ENCODE results near the gene ARID3B.
A peak's percentile ranks its signal among the peaks of the same experiment; 100 is the strongest.

ARID3B gene

DNA sequence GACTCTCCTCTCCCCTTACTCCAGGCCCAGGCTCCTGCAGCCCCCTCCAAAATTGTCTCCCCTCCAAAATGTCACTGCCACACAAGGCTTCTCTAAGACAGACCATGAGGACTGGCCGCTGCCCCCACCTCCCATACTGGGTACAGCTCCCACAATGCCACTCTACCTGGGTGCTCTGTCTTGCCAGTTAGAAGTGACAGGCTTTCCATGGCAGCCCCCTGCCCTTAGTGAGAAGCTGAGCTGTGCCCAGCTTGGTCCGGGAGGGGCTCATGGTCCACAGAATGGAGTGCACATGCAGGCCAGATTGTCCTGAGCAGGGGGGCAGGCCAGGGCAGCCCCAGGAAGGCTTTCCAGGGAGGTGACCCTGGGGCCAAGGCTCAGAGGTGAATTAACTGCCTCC lies 71.7 kb downstream of the ARID3B start:
- Histone ChIP-seq H3K79me2 (ENCODE audit: insufficient read depth, low read length) (peaks cover 20% of the 10 kb centered on the region), H2AFZ (ENCODE audit: low read depth, low read length) (no peak overlapping the region), H3K4me2 (ENCODE audit: insufficient read depth, low read length) (no peak overlapping the region), H3K9me3 (ENCODE audit: insufficient read depth, low read length, severe bottlenecking) (no peaks in the 10 kb centered on the region), H3K4me1 (ENCODE audit: insufficient read depth, low read length) (peaks cover 25% of the 10 kb centered on the region), H4K20me1 (ENCODE audit: insufficient read depth, low read length) (peaks cover 16% of the 10 kb centered on the region), H3K27me3 (ENCODE audit: insufficient read depth, low read length, poor library complexity) (no peaks in the 10 kb centered on the region), H3K27ac (ENCODE audit: low read length) (no peak overlapping the region), H3K36me3 (ENCODE audit: insufficient read depth, low read length) (peaks cover 12% of the 10 kb centered on the region), H3K4me3 (ENCODE audit: low read depth in 1 of 2, low read length in 2 of 2) (no peak overlapping the region), H3K9ac (ENCODE audit: low read depth, low read length) (no peak overlapping the region)
- TF ChIP-seq, protein P1, sequence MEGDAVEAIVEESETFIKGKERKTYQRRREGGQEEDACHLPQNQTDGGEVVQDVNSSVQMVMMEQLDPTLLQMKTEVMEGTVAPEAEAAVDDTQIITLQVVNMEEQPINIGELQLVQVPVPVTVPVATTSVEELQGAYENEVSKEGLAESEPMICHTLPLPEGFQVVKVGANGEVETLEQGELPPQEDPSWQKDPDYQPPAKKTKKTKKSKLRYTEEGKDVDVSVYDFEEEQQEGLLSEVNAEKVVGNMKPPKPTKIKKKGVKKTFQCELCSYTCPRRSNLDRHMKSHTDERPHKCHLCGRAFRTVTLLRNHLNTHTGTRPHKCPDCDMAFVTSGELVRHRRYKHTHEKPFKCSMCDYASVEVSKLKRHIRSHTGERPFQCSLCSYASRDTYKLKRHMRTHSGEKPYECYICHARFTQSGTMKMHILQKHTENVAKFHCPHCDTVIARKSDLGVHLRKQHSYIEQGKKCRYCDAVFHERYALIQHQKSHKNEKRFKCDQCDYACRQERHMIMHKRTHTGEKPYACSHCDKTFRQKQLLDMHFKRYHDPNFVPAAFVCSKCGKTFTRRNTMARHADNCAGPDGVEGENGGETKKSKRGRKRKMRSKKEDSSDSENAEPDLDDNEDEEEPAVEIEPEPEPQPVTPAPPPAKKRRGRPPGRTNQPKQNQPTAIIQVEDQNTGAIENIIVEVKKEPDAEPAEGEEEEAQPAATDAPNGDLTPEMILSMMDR (IDR thresholded peaks at IDR 0.05; ENCODE audit: borderline replicate concordance, extremely low read depth, low read length, poor library complexity, severe bottlenecking), result no peak
- TF ChIP-seq EZH2 (IDR thresholded peaks at IDR 0.05; ENCODE audit: borderline replicate concordance, low read depth, low read length, severe bottlenecking), result no peak
- ATAC-seq (ENCODE audit: insufficient read depth, low read depth), result no peak
- DNase-seq, result no peak

DNA sequence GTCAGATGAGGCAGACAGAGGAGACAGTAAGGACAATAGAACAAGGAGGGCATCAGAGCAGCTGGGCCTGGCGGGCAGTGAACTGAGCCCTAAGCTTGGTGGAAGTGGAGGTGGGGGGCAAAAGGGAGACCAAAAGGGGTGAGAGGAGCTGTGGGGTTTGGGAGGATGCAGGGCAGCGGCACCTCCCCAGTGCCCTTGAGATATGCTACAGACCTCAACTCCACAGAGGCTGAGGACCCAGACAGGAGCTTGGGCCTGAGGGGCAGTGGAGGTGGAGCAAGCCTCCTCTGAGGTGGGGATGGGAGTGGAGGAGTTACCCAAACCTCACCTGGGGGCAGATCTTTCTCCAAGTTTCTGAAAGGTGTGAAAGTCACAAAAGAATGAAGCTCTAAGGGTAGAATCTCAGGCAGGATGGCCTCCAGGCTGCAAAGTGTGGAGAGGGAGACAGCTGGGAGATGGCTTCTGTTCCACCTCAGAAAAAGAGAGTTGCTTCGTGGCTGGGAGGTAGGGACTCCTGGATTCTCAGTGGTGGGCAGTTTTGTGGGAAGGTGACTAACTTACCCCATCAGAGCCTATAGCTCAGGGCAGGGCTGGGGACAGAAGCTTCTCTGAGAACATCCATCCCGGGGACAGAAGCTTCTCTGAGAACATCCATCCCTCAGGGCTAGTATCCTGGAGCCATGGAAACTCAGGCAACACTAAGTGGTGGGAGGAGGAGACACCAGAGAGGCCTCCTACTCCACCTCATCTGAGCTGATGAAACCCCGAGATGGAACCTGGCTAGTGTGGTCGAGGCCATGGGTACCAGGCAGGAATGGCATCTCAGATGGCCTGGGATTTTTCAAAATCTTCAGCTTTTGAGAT lies 72.3 kb downstream of the ARID3B start:
- ATAC-seq (ENCODE audit: insufficient read depth, low read depth), result no peak
- TF ChIP-seq, protein P1 (IDR thresholded peaks at IDR 0.05; ENCODE audit: borderline replicate concordance, extremely low read depth, low read length, poor library complexity, severe bottlenecking), result no peak
- no peak for TF ChIP-seq EZH2 (IDR thresholded peaks at IDR 0.05; ENCODE audit: borderline replicate concordance, low read depth, low read length, severe bottlenecking)
- Histone ChIP-seq H3K27ac (ENCODE audit: low read length) (no peak overlapping the region), H3K36me3 (ENCODE audit: insufficient read depth, low read length) (peaks cover 19% of the 10 kb centered on the region), H3K9ac (ENCODE audit: low read depth, low read length) (no peak overlapping the region), H3K9me3 (ENCODE audit: insufficient read depth, low read length, severe bottlenecking) (no peaks in the 10 kb centered on the region), H3K79me2 (ENCODE audit: insufficient read depth, low read length) (peaks cover 27% of the 10 kb centered on the region), H3K4me2 (ENCODE audit: insufficient read depth, low read length) (no peak overlapping the region), H3K4me3 (ENCODE audit: low read depth in 1 of 2, low read length in 2 of 2) (no peak overlapping the region), H2AFZ (ENCODE audit: low read depth, low read length) (no peak overlapping the region), H3K27me3 (ENCODE audit: insufficient read depth, low read length, poor library complexity) (no peaks in the 10 kb centered on the region), H4K20me1 (ENCODE audit: insufficient read depth, low read length) (peaks cover 22% of the 10 kb centered on the region), H3K4me1 (ENCODE audit: insufficient read depth, low read length) (peaks cover 32% of the 10 kb centered on the region)
- no peak for DNase-seq

DNA sequence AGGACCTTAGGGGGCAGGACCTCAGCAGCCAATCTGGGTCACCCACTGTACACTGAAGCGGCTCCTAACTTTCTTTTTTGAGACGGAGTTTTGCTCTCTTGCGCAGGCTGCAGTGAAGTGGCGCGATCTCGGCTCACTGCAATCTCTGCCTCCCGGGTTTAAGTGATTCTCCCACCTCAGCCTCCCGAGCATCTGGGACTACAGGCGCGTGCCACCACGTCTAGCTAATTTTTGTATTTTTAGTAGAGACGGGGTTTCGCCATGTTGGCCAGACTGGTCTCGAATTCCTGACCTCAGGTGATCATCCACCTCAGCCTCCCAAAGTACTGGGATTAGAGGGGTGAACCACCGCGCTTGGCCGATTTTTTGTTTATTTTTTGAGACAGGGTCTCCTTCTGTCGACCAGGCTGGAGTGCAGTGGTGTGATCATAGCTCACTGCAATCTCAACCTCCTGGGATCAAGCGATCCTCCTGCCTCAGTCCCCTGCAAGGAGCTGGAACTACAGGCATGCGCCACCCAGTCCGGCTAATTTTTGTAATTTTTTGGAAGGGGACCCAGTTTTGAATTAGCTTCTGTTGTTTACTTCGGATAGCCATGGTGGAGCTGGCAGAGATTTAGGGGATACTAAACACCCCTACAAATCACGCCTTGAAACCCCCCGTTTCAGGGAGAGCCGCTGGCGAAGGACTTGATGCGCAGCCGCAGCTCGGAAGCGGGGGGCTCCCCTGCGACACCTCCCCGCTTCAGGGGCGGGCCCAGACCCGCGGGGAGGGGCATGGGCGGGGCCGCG lies 73.1 kb downstream of the ARID3B start:
- Histone ChIP-seq H3K79me2 (ENCODE audit: insufficient read depth, low read length) (peaks cover 35% of the 10 kb centered on the region), H4K20me1 (ENCODE audit: insufficient read depth, low read length) (peaks cover 30% of the 10 kb centered on the region), H3K4me3 (ENCODE audit: low read depth in 1 of 2, low read length in 2 of 2) (peak overlapping the region in 1 of 2 experiments; percentile 96; a peak in 3 of 4 replicates), H3K27me3 (ENCODE audit: insufficient read depth, low read length, poor library complexity) (no peaks in the 10 kb centered on the region), H3K4me1 (ENCODE audit: insufficient read depth, low read length) (peaks cover 37% of the 10 kb centered on the region), H3K9ac (ENCODE audit: low read depth, low read length) (peak overlapping the region; percentile 98), H3K4me2 (ENCODE audit: insufficient read depth, low read length) (peak overlapping the region; percentile 83), H3K9me3 (ENCODE audit: insufficient read depth, low read length, severe bottlenecking) (no peaks in the 10 kb centered on the region), H3K27ac (ENCODE audit: low read length) (no peak overlapping the region), H3K36me3 (ENCODE audit: insufficient read depth, low read length) (peaks cover 26% of the 10 kb centered on the region), H2AFZ (ENCODE audit: low read depth, low read length) (peak overlapping the region; percentile 29; the same call in 1 of the 2 replicates)
- DNase-seq (no peak), ATAC-seq (ENCODE audit: insufficient read depth, low read depth) (no peak)
- TF ChIP-seq, protein P1 (IDR thresholded peaks at IDR 0.05; ENCODE audit: borderline replicate concordance, extremely low read depth, low read length, poor library complexity, severe bottlenecking), result no peak
- no peak for TF ChIP-seq EZH2 (IDR thresholded peaks at IDR 0.05; ENCODE audit: borderline replicate concordance, low read depth, low read length, severe bottlenecking)

All from DND-41 (cell line).